Mesothelial cell of epicardium (in vitro differentiated cells): ENCODE data around the gene PCDHGA8. TPM values are rescaled to one million over a fixed set of nuclear protein-coding genes. Genes with fewer than 3 reads are reported as not detected.
A peak's percentile ranks its signal among the peaks of the same experiment; 100 is the strongest.
"Not testable (repeated sequence)": the region's sequence is repeated elsewhere in the genome, so short reads cannot be mapped to it uniquely, and the experiment has no call there.

Source experiments
- DNase-seq, 2 experiments: peaks; one replicate each; pipeline ENCODE4 v3.0.0; 2021; ENCODE audit warnings: low spot score in 2 of 2; ENCODE audit not compliant: unreplicated experiment in 2 of 2
- H3K27ac Mint-ChIP-seq: 2 replicates; pipeline ENCODE4 v1.8.0; 2021; ENCODE audit warnings: mixed read lengths
- H3K27me3 Mint-ChIP-seq: 2 replicates; pipeline ENCODE4 v1.8.0; 2021; ENCODE audit warnings: low read depth, mixed read lengths
- H3K36me3 Mint-ChIP-seq: 2 replicates; pipeline ENCODE4 v1.8.0; 2021; ENCODE audit warnings: mixed read lengths
- H3K4me1 Mint-ChIP-seq: 2 replicates; pipeline ENCODE4 v1.8.0; 2021; ENCODE audit warnings: mixed read lengths
- H3K4me3 Mint-ChIP-seq: 2 replicates; pipeline ENCODE4 v1.8.0; 2021; ENCODE audit warnings: mild to moderate bottlenecking, moderate library complexity, mixed read lengths
- H3K9me3 Mint-ChIP-seq: 2 replicates; pipeline ENCODE4 v1.8.0; 2021; ENCODE audit warnings: mixed read lengths
- CTCF ChIP-seq: fragments of 200-600 bp; sonication (generic); IDR thresholded peaks from one replicate; pipeline ENCODE4 v1.5.0; 2021; ENCODE audit warnings: antibody characterized with exemption; ENCODE audit not compliant: unreplicated experiment
- total RNA-seq: library from RNA; stranded (reverse); gene quantifications from 3 replicates; pipeline ENCODE4 v1.2.1, GENCODE V29; 2021

Gene PCDHGA8
- total RNA-seq, 1 donor from 2014 or later = 2.9 TPM

GRCh38 chr5:141389153-141390042 is 3.0 kb upstream of the PCDHGA8 start:
- peaks cover 64% of the 10 kb centered on the region for H3K9me3 Mint-ChIP-seq

GRCh38 chr5:141393267-141393666 is 834 bp downstream of the PCDHGA8 start:
- no peak for TF ChIP-seq CTCF
- peaks cover 54% of the 10 kb centered on the region for H3K9me3 Mint-ChIP-seq

More at GRCh38 chr5:141389153-141390042, 3.0 kb upstream of the PCDHGA8 start:
- DNase-seq = no peak
- H3K27ac Mint-ChIP-seq = no peak overlapping the region
- no peak for TF ChIP-seq CTCF
- peaks cover 40% of the 10 kb centered on the region for H3K36me3 Mint-ChIP-seq
- no peaks in the 10 kb centered on the region for H3K27me3 Mint-ChIP-seq
- H3K4me1 Mint-ChIP-seq = no peaks in the 10 kb centered on the region
- H3K4me3 Mint-ChIP-seq = peak overlapping the region; percentile 15

GRCh38 chr5:141394401-141395187 is 2.2 kb downstream of the PCDHGA8 start:
- H3K4me1 Mint-ChIP-seq, H3K4me3 Mint-ChIP-seq, H3K27me3 Mint-ChIP-seq, DNase-seq, H3K27ac Mint-ChIP-seq: not testable (repeated sequence)
- Mint-ChIP-seq H3K36me3 (peaks cover 51% of the 10 kb centered on the region), H3K9me3 (peaks cover 54% of the 10 kb centered on the region)

More at GRCh38 chr5:141393267-141393666, 834 bp downstream of the PCDHGA8 start:
- H3K27me3 Mint-ChIP-seq = no peaks in the 10 kb centered on the region
- H3K36me3 Mint-ChIP-seq = peaks cover 52% of the 10 kb centered on the region
- H3K27ac Mint-ChIP-seq = no peak overlapping the region
- H3K4me3 Mint-ChIP-seq = no peak overlapping the region
- no peaks in the 10 kb centered on the region for H3K4me1 Mint-ChIP-seq
- no peak for DNase-seq

GRCh38 chr5:141397756-141398551 is 5.5 kb downstream of the PCDHGA8 start, which contains the start of gene PCDHGB5:
Gene PCDHGB5, plus strand, starts transcription at chr5:141397947. Its CDS starts 181 bp downstream, at chr5:141398128.
- H3K4me1 Mint-ChIP-seq, DNase-seq, H3K27me3 Mint-ChIP-seq, H3K27ac Mint-ChIP-seq, H3K4me3 Mint-ChIP-seq: not testable (repeated sequence)
- Mint-ChIP-seq H3K9me3 (peaks cover 49% of the 10 kb centered on the region), H3K36me3 (peaks cover 47% of the 10 kb centered on the region)

GRCh38 chr5:141398608-141399007 is 6.2 kb downstream of the PCDHGA8 start:
- H3K27ac Mint-ChIP-seq = no peak overlapping the region
- H3K9me3 Mint-ChIP-seq = peaks cover 50% of the 10 kb centered on the region
- H3K4me3 Mint-ChIP-seq = no peak overlapping the region
- no peak for TF ChIP-seq CTCF
- peaks cover 46% of the 10 kb centered on the region for H3K36me3 Mint-ChIP-seq
- DNase-seq = no peak
- no peaks in the 10 kb centered on the region for H3K4me1 Mint-ChIP-seq
- no peaks in the 10 kb centered on the region for H3K27me3 Mint-ChIP-seq

GRCh38 chr5:141399555-141400258 is 7.3 kb downstream of the PCDHGA8 start:
- no peaks in the 10 kb centered on the region for H3K4me1 Mint-ChIP-seq

More at GRCh38 chr5:141399555-141400258, 7.3 kb downstream of the PCDHGA8 start:
- Mint-ChIP-seq H3K9me3 (peaks cover 51% of the 10 kb centered on the region), H3K27me3 (no peaks in the 10 kb centered on the region), H3K36me3 (peaks cover 48% of the 10 kb centered on the region), H3K4me3 (no peak overlapping the region), H3K27ac (no peak overlapping the region)
- no peak for DNase-seq
- TF ChIP-seq CTCF = no peak
